Measurements from ENCODE around the gene SLC9A3. TPM values are rescaled to one million over a fixed set of nuclear protein-coding genes. Genes with fewer than 3 reads are reported as not detected.

SLC9A3 gene
- total and polyA plus RNA-seq, 2 of the 13 experiments (the other 11 are each of a cell fraction or from before 2014, with no cell fraction given): 1.5 to 1.8 TPM

- Histone ChIP-seq H3K36me3 (replicated peaks in 1 of 2; ENCODE audit: control insufficient read depth in 1 of 2, insufficient read depth in 2 of 2, low read length in 2 of 2) (no peaks in the 10 kb centered on the region), H3K9me3 (ENCODE audit: low read length) (no peaks in the 10 kb centered on the region), H3K9ac (ENCODE audit: insufficient read depth, low read depth, low read length) (no peak overlapping the region), H3K27ac (ENCODE audit: extremely low read length, insufficient read depth, low read length) (no peak overlapping the region), H3K27me3 (ENCODE audit: control insufficient read depth in 1 of 2, insufficient read depth in 2 of 2, low read length in 2 of 2) (peaks cover 12 to 78% of the 10 kb centered on the region in 2 experiments; a peak in 4 of 5 replicates), H3K4me3 (replicated peaks in 1 of 3; ENCODE audit: insufficient read depth in 1 of 3, low read depth in 2 of 3, low read length in 3 of 3) (no peak overlapping the region), H3K4me2 (ENCODE audit: low read depth, low read length) (no peak overlapping the region), H3K4me1 (ENCODE audit: insufficient read depth, low read length) (peaks cover 8% of the 10 kb centered on the region), H3K79me2 (ENCODE audit: insufficient read depth, low read length) (no peaks in the 10 kb centered on the region), H4K20me1 (ENCODE audit: insufficient read depth, low read length) (no peaks in the 10 kb centered on the region), H2AFZ (ENCODE audit: low read length) (no peak overlapping the region)
- FAIRE-seq: no peak
- intact Hi-C loops (cut with micrococcal nuclease; ENCODE audit: unreplicated experiment) (no loop called here), in situ Hi-C loops (cut with HindIII; ENCODE audit: extremely low pct_ligation_motif_present, low pct_unique_long_range_greater_than_20kb) (no loop called here)
- 75% methylated on average over 10 of the region's 24 CpGs for WGBS (ENCODE audit: low lambda C conversion rate)
- no peak for ATAC-seq
- CTCF ChIA-PET (ENCODE audit: low intra/inter-chr PET ratio, low total read pairs): no interaction called here
- no peak for DNase-seq (ENCODE audit: low spot score)
- POLR2A ChIA-PET: no interaction called here
- no TSS peak for BruUV-seq (replicated peaks)
- TF ChIP-seq ZFP62 (CRISPR knock-in tag; IDR thresholded peaks at IDR 0.05) (no peak), ZBTB39 (CRISPR knock-in tag; IDR thresholded peaks at IDR 0.05) (no peak), EED (CRISPR knock-in tag; IDR thresholded peaks at IDR 0.05) (no peak), CBX5 (CRISPR knock-in tag; IDR thresholded peaks at IDR 0.05; ENCODE audit: borderline replicate concordance) (no peak), GFI1 (CRISPR knock-in tag; IDR thresholded peaks at IDR 0.05; ENCODE audit: borderline replicate concordance) (no peak), ZBTB42 (CRISPR knock-in tag; IDR thresholded peaks at IDR 0.05) (no peak), ADNP (CRISPR knock-in tag; IDR thresholded peaks at IDR 0.05) (no peak), SNAPC4 (CRISPR knock-in tag; IDR thresholded peaks at IDR 0.05) (no peak), SRSF4 (IDR thresholded peaks at IDR 0.05; ENCODE audit: low read depth, low read length, poor library complexity, severe bottlenecking) (no peak), SRSF9 (IDR thresholded peaks at IDR 0.05; ENCODE audit: borderline replicate concordance, insufficient read depth, low read depth, low read length, poor library complexity, severe bottlenecking) (no peak), RFX3 (CRISPR knock-in tag; IDR thresholded peaks at IDR 0.05) (no peak), POLR2AphosphoS2 (IDR thresholded peaks at IDR 0.05; ENCODE audit: low read depth, low read length) (no peak), ZNF781 (CRISPR knock-in tag; IDR thresholded peaks at IDR 0.05; ENCODE audit: borderline replicate concordance, not compliant biosample characterization) (no peak)
Measured at GRCh38 chr5:484556-484955, 39.7 kb downstream of the SLC9A3 start.

Data from HepG2 (cell line).